Adrenal gland (tissue), 5 donors: ENCODE measurements around the gene HMOX2.

Experiments
- POLR2A ChIP-seq, 2 donors: fragments of 450-650 bp; IDR thresholded peaks; one replicate each; pipeline ENCODE4 v1.6.1; 2017; ENCODE audit warnings: antibody characterized with exemption in 2 of 2, mild to moderate bottlenecking in 2 of 2, moderate library complexity in 1 of 2
- TF ChIP-seq, protein P1 (sequence below), 6 experiments: fragments of 450-650 bp in 4 of 6; fragments of 200-600 bp in 2 of 6; sonication (generic) in 1 of 6; IDR thresholded peaks; 1 replicate in 5 of 6; 2 replicates in 1 of 6; pipeline versions ENCODE4 v1.5.1 to v1.8.0; 2016 to 2021; ENCODE audit warnings: antibody characterized with exemption in 6 of 6, mild to moderate bottlenecking in 2 of 6, moderate library complexity in 1 of 6
- donor health status: DM: no; HTN: no; CAD: no.

DNA sequence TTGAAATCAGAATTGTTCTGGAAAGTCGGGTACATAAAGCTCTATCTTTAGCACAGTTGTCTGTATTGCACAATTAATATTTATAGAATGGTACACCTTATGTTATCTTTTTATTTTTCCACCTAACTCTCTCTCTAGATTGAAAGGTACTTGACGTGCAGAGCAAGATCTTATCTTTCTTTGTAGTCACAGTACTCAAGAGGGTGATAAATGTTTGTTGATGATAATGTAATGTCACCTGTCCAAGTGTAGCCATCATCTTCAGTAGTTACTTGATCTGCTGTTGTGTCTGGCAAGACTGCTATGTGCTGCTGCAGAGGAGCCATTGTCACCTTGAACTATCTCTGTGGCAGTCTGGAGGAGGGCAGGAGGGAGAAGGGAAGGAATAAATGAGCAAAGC lies 5.3 kb downstream of the HMOX2 start:
- TF ChIP-seq, protein P1, sequence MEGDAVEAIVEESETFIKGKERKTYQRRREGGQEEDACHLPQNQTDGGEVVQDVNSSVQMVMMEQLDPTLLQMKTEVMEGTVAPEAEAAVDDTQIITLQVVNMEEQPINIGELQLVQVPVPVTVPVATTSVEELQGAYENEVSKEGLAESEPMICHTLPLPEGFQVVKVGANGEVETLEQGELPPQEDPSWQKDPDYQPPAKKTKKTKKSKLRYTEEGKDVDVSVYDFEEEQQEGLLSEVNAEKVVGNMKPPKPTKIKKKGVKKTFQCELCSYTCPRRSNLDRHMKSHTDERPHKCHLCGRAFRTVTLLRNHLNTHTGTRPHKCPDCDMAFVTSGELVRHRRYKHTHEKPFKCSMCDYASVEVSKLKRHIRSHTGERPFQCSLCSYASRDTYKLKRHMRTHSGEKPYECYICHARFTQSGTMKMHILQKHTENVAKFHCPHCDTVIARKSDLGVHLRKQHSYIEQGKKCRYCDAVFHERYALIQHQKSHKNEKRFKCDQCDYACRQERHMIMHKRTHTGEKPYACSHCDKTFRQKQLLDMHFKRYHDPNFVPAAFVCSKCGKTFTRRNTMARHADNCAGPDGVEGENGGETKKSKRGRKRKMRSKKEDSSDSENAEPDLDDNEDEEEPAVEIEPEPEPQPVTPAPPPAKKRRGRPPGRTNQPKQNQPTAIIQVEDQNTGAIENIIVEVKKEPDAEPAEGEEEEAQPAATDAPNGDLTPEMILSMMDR (IDR thresholded peaks at IDR 0.05), result no peak
- TF ChIP-seq POLR2A (IDR thresholded peaks at IDR 0.05), result no peak
